Karpas-422 (cell line): ENCODE measurements around the gene KMT2C. TPM values are rescaled to one million over a fixed set of nuclear protein-coding genes. Genes with fewer than 3 reads are reported as not detected.
A peak's percentile ranks its signal among the peaks of the same experiment; 100 is the strongest.
"Not testable (repeated sequence)": the region's sequence is repeated elsewhere in the genome, so short reads cannot be mapped to it uniquely, and the experiment has no call there.

Experiments
- DNase-seq: peaks from one replicate; pipeline ENCODE4 v3.0.0-alpha.2; 2015
- H2AFZ ChIP-seq: fragments of 200-600 bp; sonication (generic); 2 replicates; pipeline ENCODE4 v1.6.1; 2014; ENCODE audit warnings: antibody characterized with exemption, low read length, mixed read lengths
- H3K27ac ChIP-seq: fragments of 200-600 bp; sonication (generic); 2 replicates; pipeline ENCODE4 v1.5.1; 2014; ENCODE audit warnings: mild to moderate bottlenecking, low read length, moderate library complexity
- H3K27me3 ChIP-seq: fragments of 200-600 bp; sonication (generic); 2 replicates; pipeline ENCODE4 v1.6.1; 2014; ENCODE audit warnings: low read length, mixed read lengths
- H3K36me3 ChIP-seq: fragments of 200-600 bp; sonication (generic); 2 replicates; pipeline ENCODE4 v1.6.1; 2014; ENCODE audit warnings: low read length, mixed read lengths; ENCODE audit not compliant: insufficient read depth
- H3K4me1 ChIP-seq: fragments of 200-600 bp; sonication (generic); 2 replicates; pipeline ENCODE4 v1.6.1; 2014; ENCODE audit warnings: mild to moderate bottlenecking, low read length, mixed read lengths
- H3K4me2 ChIP-seq: fragments of 200-600 bp; sonication (generic); 2 replicates; pipeline ENCODE4 v1.6.1; 2014; ENCODE audit warnings: low read length, low read depth, mild to moderate bottlenecking; ENCODE audit not compliant: poor library complexity, severe bottlenecking
- H3K4me3 ChIP-seq: fragments of 200-600 bp; sonication (generic); 2 replicates; pipeline ENCODE4 v1.5.1; 2014; ENCODE audit warnings: mild to moderate bottlenecking, antibody characterized with exemption, low read length, mixed read lengths
- H3K79me2 ChIP-seq: fragments of 200-600 bp; sonication (generic); 2 replicates; pipeline ENCODE4 v1.6.1; 2014; ENCODE audit warnings: mild to moderate bottlenecking, low read length, mixed read lengths
- H3K9ac ChIP-seq: fragments of 200-600 bp; sonication (generic); 2 replicates; pipeline ENCODE4 v1.6.0; 2014; ENCODE audit warnings: low read length
- H3K9me2 ChIP-seq: fragments of 200-600 bp; sonication (generic), shearing (Covaris generic); replicated peaks from 2 replicates; pipeline ENCODE4 v1.6.0; 2014; ENCODE audit warnings: mild to moderate bottlenecking, low read length, moderate library complexity; ENCODE audit not compliant: insufficient read depth
- H3K9me3 ChIP-seq: fragments of 300-700, 200-600 bp; sonication (generic); 2 replicates; pipeline ENCODE4 v1.6.1; 2014; ENCODE audit warnings: low read length, mixed read lengths
- H4K20me1 ChIP-seq: fragments of 200-600 bp; sonication (generic); 2 replicates; pipeline ENCODE4 v1.6.1; 2014; ENCODE audit warnings: mild to moderate bottlenecking, antibody characterized with exemption, low read length, low read depth; ENCODE audit not compliant: insufficient read depth
- total RNA-seq: library from RNA; depleted of rRNA; stranded (reverse); fragments of >200 nt; shearing (Covaris generic); gene quantifications from 2 replicates; pipeline ENCODE4 v1.2.3, GENCODE V29; 2014; ENCODE audit warnings: low replicate concordance

Gene KMT2C
- total RNA-seq, 1 experiment from 2014 or later = 70.7 TPM

DNA sequence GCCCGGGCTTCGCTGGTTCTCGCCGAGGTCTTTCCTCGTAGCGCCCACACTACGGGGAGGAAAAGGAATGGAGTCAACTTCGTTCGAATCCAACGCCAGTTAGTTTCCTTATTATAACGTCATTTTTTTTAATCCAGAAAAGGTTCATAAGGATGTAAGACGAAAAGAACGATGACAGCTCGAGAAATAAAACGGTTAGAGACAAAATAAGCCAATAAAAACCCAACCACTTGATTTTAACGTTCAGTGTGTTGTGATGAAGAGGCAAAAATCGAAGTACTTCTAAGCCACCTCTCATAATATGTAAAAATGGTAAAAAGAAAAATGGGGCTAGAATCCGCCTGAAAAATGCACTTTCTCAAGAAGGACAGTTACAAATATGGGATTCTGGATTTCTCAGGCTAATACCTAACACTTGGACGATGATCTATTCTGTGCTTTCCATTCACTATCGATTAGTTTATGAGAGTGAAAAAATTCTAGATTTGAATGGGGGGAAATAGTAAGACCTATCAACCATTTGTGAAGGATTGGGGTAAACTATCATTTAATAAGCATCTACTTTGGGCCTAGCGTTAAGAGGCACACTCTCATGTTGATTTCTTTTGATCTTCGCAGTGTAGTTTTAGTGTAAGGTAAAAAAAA is 1.2 kb upstream of the KMT2C start:
- Histone ChIP-seq H3K4me3 (peak overlapping the region; percentile 68), H3K79me2 (peaks cover 26% of the 10 kb centered on the region), H3K4me1 (peaks cover 25% of the 10 kb centered on the region), H3K4me2 (peak overlapping the region; percentile 65), H4K20me1 (peaks cover 14% of the 10 kb centered on the region; the same call in 1 of the 2 replicates), H3K9ac (peak overlapping the region; percentile 65)
- H2AFZ ChIP-seq, H3K36me3 ChIP-seq, H3K27ac ChIP-seq, H3K9me3 ChIP-seq, DNase-seq, H3K27me3 ChIP-seq, H3K9me2 ChIP-seq: not testable (repeated sequence)

DNA sequence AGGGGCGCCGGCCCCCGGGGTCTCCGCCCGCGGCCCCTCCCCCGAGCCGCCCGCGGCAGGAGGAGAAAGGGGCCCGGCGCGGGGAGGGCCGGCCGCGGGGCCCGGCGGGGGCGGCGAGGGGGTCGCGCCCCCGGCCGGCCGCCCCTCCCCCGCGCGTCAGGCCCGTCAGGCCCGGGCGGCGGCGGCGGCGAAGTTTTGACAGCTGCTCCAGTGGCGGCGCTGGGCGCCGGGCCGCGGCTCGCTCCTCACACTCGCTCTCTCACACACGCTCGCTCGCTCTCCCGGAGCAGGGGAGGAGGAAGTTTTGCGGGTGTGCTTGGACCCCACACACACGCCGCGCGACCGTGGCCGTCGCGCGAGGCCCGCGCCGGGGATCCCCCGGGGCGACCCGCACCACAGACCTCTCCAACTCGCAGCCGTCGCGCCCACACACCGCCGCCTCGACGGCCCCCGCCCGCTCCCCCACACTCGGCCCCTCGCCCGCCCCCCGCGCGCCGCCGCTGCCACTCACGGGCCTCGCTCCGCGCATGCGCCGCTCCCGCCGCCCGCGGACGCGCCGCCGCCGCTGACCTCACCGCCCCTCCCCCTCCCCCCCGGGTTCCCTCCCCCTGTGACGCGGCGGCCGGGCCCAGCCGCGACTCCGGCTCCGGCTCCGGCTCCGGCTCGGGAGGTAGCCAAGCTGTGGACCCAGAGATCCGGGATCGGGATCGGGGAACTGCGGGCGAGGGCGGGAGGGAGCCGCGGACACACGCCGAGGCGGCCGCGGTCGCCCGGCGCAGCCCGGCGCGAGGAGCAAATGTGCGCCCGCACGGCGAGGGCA is 518 bp upstream of the KMT2C start:
- no peak overlapping the region for H3K27ac ChIP-seq
- H3K79me2 ChIP-seq = peaks cover 33% of the 10 kb centered on the region
- DNase-seq = peak; percentile 95
- H3K9me2 ChIP-seq = no peaks in the 10 kb centered on the region
- H2AFZ ChIP-seq = no peak overlapping the region
- peaks cover 32% of the 10 kb centered on the region for H3K4me1 ChIP-seq
- H3K27me3 ChIP-seq = no peaks in the 10 kb centered on the region
- H4K20me1 ChIP-seq = peaks cover 14% of the 10 kb centered on the region; the same call in 1 of the 2 replicates
- H3K9ac ChIP-seq = peak overlapping the region; percentile 77
- H3K9me3 ChIP-seq = no peaks in the 10 kb centered on the region
- H3K4me3 ChIP-seq = peak overlapping the region; percentile 68
- H3K36me3 ChIP-seq = no peaks in the 10 kb centered on the region
- peak overlapping the region; percentile 65 for H3K4me2 ChIP-seq

DNA sequence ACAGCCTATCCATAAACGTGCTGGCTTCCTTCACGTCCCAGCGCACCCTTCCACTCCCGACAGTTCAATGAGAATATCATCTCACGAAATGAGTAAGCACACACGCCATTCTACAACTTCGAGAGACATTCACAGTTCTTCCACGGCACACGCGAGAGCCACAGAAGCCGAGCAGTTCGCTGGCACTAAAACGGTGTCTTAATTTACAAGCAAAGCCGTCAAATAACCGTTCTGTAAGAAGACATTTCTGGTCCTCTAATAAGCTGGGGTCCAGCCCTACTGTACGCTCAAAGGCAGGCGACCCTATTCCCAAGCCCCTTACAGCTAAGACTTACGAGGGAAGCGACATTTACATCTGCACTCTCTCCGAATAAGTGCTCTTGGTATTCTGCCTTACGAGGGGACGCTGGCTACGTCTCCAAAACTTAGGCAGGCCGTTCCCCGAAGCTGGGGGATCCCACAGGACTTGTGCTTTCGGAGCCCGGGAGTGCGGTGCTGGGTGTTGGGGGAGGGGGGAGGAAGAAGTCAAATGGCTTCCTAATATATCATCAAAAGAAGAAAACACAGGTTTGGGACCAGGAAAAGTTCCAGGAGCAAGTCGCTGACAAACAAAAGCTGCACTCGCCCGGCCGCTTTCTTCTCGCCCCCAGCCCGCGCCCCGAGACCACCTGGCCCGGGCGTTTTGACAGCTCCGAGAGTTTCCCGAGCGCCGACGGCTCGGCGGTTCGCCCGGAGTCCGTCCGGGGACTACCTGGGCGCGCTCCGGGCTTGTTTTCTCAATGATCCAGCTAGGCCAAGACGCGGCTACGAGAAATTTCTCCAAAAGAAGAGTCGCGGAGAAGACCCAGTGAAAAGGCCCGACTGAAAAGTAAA is 1.1 kb downstream of the KMT2C start:
- H3K4me2 ChIP-seq = peak overlapping the region; percentile 96
- peak overlapping the region; percentile 91 for H3K27ac ChIP-seq
- not testable (repeated sequence) for H3K9me2 ChIP-seq, H3K27me3 ChIP-seq, H3K36me3 ChIP-seq, H2AFZ ChIP-seq, H3K9me3 ChIP-seq
- H3K4me1 ChIP-seq = peaks cover 35% of the 10 kb centered on the region
- peak; percentile 74 for DNase-seq
- H3K79me2 ChIP-seq = peaks cover 48% of the 10 kb centered on the region
- H3K4me3 ChIP-seq = peak overlapping the region; percentile 85
- peak overlapping the region; percentile 79 for H3K9ac ChIP-seq
- H4K20me1 ChIP-seq = peaks cover 14% of the 10 kb centered on the region; the same call in 1 of the 2 replicates

DNA sequence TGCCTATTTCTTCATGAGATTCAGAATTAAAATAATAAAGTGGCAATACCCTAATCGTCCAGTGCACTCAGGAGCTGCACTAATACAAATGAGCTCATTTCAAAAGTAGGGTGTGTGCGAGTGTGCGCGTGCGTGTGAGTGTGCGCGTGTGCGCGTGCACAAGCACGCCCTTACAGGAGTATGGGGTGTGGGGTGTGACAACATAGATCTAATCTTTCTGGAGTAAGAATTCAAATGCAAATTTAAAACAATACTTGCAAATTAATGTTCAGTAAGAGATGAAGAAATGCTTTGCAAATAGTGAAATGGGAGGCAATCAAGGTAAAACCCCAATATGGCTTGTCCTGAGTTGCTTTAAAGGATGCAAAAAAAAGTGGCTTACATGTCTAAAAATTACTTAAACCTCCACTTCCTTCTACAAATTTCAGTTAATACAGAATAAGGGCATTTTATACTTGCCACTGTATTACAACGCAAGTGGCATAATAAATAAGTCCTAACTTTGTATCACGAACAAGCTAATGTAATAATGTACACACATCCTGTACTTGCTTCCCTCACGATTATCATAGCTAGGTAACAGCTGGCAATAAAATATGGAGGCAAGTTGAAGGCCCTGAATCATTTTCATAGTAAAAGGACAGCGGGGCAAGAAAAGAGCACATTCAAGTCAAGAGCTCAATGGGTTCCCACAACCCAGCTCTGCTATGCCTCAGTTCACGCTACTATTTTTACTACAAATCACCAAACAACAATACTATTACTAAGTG is 1.9 kb downstream of the KMT2C start:
- peak overlapping the region; percentile 79 for H3K9ac ChIP-seq
- peak overlapping the region; percentile 85 for H3K4me3 ChIP-seq
- H4K20me1 ChIP-seq = peaks cover 14% of the 10 kb centered on the region; the same call in 1 of the 2 replicates
- DNase-seq = peak; percentile 87
- H3K9me2 ChIP-seq, H3K36me3 ChIP-seq, H3K9me3 ChIP-seq, H3K27me3 ChIP-seq, H2AFZ ChIP-seq: not testable (repeated sequence)
- peak overlapping the region; percentile 91 for H3K27ac ChIP-seq
- H3K79me2 ChIP-seq = peaks cover 56% of the 10 kb centered on the region
- peaks cover 40% of the 10 kb centered on the region for H3K4me1 ChIP-seq
- H3K4me2 ChIP-seq = peak overlapping the region; percentile 96

DNA sequence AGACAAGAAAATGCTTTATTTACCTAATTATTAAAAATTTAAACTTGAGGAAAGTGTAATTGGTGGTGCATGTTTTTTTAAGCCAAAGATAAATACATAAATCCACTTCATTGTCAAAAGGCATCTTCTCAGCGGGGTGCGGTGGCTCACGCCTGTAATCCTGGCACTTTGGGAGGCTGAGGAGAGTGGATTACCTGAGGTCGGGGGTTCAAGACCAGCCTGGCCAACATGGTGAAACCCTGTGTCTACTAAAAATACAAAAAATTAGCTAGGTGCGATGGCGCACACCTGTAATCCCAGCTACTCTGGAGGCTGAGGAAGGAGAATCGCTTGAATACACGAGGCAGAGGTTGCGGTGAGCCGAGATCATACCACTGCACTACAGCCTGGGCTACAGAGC is 3.1 kb downstream of the KMT2C start:
- H3K36me3 ChIP-seq, H3K9me3 ChIP-seq, H3K27me3 ChIP-seq, H3K9me2 ChIP-seq, DNase-seq, H2AFZ ChIP-seq: not testable (repeated sequence)
- Histone ChIP-seq H3K4me2 (peak overlapping the region; percentile 96), H3K4me1 (peaks cover 43% of the 10 kb centered on the region), H3K79me2 (peaks cover 68% of the 10 kb centered on the region), H4K20me1 (peaks cover 16% of the 10 kb centered on the region; the same call in 1 of the 2 replicates), H3K9ac (peak overlapping the region; percentile 79), H3K4me3 (peak overlapping the region; percentile 85), H3K27ac (peak overlapping the region; percentile 91)

DNA sequence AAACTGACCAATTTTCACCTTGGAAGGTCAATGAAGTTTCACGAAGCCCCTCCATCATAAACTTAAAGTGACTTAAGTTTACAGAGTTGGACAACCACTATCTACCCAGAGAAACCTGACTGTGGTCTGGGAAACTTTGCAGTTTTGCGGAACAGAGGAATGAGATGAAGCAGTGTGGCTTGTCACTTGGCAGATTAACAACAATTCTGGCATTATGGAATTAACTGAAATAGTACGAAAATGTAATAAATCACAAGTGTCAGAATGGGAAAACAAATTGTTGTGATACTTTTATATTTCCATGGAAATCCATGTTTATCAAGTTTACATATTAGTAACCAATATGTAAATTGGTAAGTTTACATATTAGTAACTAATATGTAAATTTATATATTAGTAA is 4.9 kb downstream of the KMT2C start:
- DNase-seq = no peak
- Histone ChIP-seq H3K36me3 (peaks cover 7% of the 10 kb centered on the region), H3K27ac (no peak overlapping the region), H3K4me1 (peaks cover 36% of the 10 kb centered on the region), H3K9ac (no peak overlapping the region), H4K20me1 (peaks cover 17% of the 10 kb centered on the region; the same call in 1 of the 2 replicates), H3K27me3 (no peaks in the 10 kb centered on the region), H3K79me2 (peaks cover 87% of the 10 kb centered on the region), H3K9me3 (no peaks in the 10 kb centered on the region), H3K9me2 (no peaks in the 10 kb centered on the region), H2AFZ (no peak overlapping the region), H3K4me3 (no peak overlapping the region), H3K4me2 (no peak overlapping the region)

DNA sequence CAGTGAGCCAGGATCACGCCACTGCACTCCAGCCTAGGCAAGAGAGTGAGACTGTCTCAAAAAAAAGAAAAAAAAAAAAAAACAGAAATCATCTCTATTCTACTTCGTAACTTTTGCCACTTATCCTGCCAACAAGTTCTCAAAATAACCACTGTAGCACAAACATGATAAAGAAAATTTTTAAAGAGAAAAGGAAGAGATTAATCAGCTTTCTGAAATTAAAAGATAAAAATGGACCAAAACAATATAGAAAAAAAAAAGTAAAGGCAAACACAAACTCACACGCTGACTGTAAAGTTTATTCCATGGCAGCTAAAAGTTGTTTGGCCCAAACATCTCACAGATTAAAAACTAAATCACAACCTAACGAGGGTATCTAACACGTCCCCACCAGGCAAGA is 5.7 kb downstream of the KMT2C start:
- not testable (repeated sequence) for DNase-seq, H3K36me3 ChIP-seq, H3K9me2 ChIP-seq, H3K27ac ChIP-seq, H3K4me2 ChIP-seq, H3K9me3 ChIP-seq, H3K9ac ChIP-seq, H2AFZ ChIP-seq, H3K27me3 ChIP-seq, H3K4me3 ChIP-seq
- peaks cover 17% of the 10 kb centered on the region; the same call in 1 of the 2 replicates for H4K20me1 ChIP-seq
- peaks cover 91% of the 10 kb centered on the region for H3K79me2 ChIP-seq
- H3K4me1 ChIP-seq = peaks cover 36% of the 10 kb centered on the region
